Loucy (cell line): ENCODE results near the gene SNX20.

Experiments used
- H2AFZ ChIP-seq: fragments of 200-600 bp; sonication (generic); 2 replicates; pipeline ENCODE4 v1.6.0; 2016; ENCODE audit warnings: antibody characterized with exemption, mild to moderate bottlenecking, low read length, moderate library complexity
- H3F3A ChIP-seq: fragments of 200-600 bp; 2 replicates; pipeline ENCODE4 v1.6.0; 2016; ENCODE audit warnings: antibody characterized with exemption, low read depth, mild to moderate bottlenecking
- H3K27me3 ChIP-seq: fragments of 200-600 bp; sonication (generic); 2 replicates; pipeline ENCODE4 v1.6.1; 2014; ENCODE audit warnings: low read length, mild to moderate bottlenecking; ENCODE audit not compliant: insufficient read depth, poor library complexity, severe bottlenecking
- H3K36me3 ChIP-seq: fragments of 200-600 bp; sonication (generic); 2 replicates; pipeline ENCODE4 v1.6.1; 2016; ENCODE audit warnings: low read length; ENCODE audit not compliant: insufficient read depth
- H3K4me1 ChIP-seq: fragments of 200-600 bp; sonication (generic); 2 replicates; pipeline ENCODE4 v1.5.1; 2014; ENCODE audit warnings: low read length, mild to moderate bottlenecking; ENCODE audit not compliant: insufficient read depth, poor library complexity, severe bottlenecking
- H3K4me2 ChIP-seq: fragments of 200-600 bp; sonication (generic); 2 replicates; pipeline ENCODE4 v1.6.0; 2014; ENCODE audit warnings: antibody characterized with exemption, low read length, low read depth, mild to moderate bottlenecking; ENCODE audit not compliant: poor library complexity, severe bottlenecking
- H3K4me3 ChIP-seq: fragments of 200-600 bp; sonication (generic); 2 replicates; pipeline ENCODE4 v1.5.1; 2014; ENCODE audit warnings: low read length, mild to moderate bottlenecking, mixed read lengths; ENCODE audit not compliant: poor library complexity, severe bottlenecking
- H3K79me2 ChIP-seq: fragments of 200-600 bp; sonication (generic); 2 replicates; pipeline ENCODE4 v1.6.1; 2014; ENCODE audit warnings: low read length; ENCODE audit not compliant: insufficient read depth
- H3K9ac ChIP-seq: fragments of 200-600 bp; sonication (generic); 2 replicates; pipeline ENCODE4 v1.6.0; 2014; ENCODE audit warnings: mild to moderate bottlenecking, low read depth, low read length, moderate library complexity; ENCODE audit not compliant: poor library complexity, severe bottlenecking
- H3K9me2 ChIP-seq: fragments of 200-600 bp; sonication (generic); replicated peaks from 2 replicates; pipeline ENCODE4 v1.6.1; 2016; ENCODE audit warnings: low read depth, low read length, mixed read lengths
- H3K9me3 ChIP-seq: fragments of 200-600 bp; sonication (generic); 2 replicates; pipeline ENCODE4 v1.6.1; 2014; ENCODE audit warnings: mild to moderate bottlenecking, antibody characterized with exemption, low read length, low read depth; ENCODE audit not compliant: insufficient read depth
- H4K20me1 ChIP-seq: fragments of 200-600 bp; sonication (generic); 2 replicates; pipeline ENCODE4 v1.6.0; 2014; ENCODE audit warnings: antibody characterized with exemption, low read length, mild to moderate bottlenecking; ENCODE audit not compliant: insufficient read depth, poor library complexity, severe bottlenecking
- EZH2phosphoT487 ChIP-seq: fragments of 200-600 bp; IDR thresholded peaks from 2 replicates; pipeline ENCODE4 v1.6.1; 2018; ENCODE audit warnings: antibody characterized with exemption, mild to moderate bottlenecking, moderate library complexity, borderline replicate concordance
- TF ChIP-seq, protein P1 (sequence below): fragments of 200-600 bp; sonication (generic); conservative IDR thresholded peaks from 2 replicates; pipeline ENCODE4 v1.5.1; 2014; ENCODE audit warnings: mild to moderate bottlenecking, antibody characterized with exemption, low read length

SNX20 gene

GRCh38 chr16:50722405-50722737 lies 41.3 kb upstream of the SNX20 start:
- H3K4me2 ChIP-seq: peak overlapping the region; percentile 33
- H3K9me2 ChIP-seq: no peaks in the 10 kb centered on the region
- H3K4me3 ChIP-seq: no peak overlapping the region
- no peaks in the 10 kb centered on the region for H3K36me3 ChIP-seq
- no peak for TF ChIP-seq EZH2phosphoT487
- TF ChIP-seq, protein P1, sequence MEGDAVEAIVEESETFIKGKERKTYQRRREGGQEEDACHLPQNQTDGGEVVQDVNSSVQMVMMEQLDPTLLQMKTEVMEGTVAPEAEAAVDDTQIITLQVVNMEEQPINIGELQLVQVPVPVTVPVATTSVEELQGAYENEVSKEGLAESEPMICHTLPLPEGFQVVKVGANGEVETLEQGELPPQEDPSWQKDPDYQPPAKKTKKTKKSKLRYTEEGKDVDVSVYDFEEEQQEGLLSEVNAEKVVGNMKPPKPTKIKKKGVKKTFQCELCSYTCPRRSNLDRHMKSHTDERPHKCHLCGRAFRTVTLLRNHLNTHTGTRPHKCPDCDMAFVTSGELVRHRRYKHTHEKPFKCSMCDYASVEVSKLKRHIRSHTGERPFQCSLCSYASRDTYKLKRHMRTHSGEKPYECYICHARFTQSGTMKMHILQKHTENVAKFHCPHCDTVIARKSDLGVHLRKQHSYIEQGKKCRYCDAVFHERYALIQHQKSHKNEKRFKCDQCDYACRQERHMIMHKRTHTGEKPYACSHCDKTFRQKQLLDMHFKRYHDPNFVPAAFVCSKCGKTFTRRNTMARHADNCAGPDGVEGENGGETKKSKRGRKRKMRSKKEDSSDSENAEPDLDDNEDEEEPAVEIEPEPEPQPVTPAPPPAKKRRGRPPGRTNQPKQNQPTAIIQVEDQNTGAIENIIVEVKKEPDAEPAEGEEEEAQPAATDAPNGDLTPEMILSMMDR: no peak
- H3K27me3 ChIP-seq: no peaks in the 10 kb centered on the region
- H3K4me1 ChIP-seq: peaks cover 31% of the 10 kb centered on the region
- peak overlapping the region; percentile 60 for H2AFZ ChIP-seq
- H3K9ac ChIP-seq: peak overlapping the region; percentile 28
- no peaks in the 10 kb centered on the region; the same call in 1 of the 2 replicates for H3F3A ChIP-seq
- H3K79me2 ChIP-seq: no peaks in the 10 kb centered on the region
- peaks cover 11% of the 10 kb centered on the region for H3K9me3 ChIP-seq
- no peaks in the 10 kb centered on the region for H4K20me1 ChIP-seq

GRCh38 chr16:50721549-50722404 lies 40.7 kb upstream of the SNX20 start:
- no peak overlapping the region for H3K4me3 ChIP-seq
- H3K36me3 ChIP-seq: no peaks in the 10 kb centered on the region
- no peaks in the 10 kb centered on the region for H3K79me2 ChIP-seq
- no peaks in the 10 kb centered on the region for H3K27me3 ChIP-seq
- peak overlapping the region; percentile 60 for H2AFZ ChIP-seq
- H4K20me1 ChIP-seq: no peaks in the 10 kb centered on the region
- TF ChIP-seq, protein P1: no peak
- TF ChIP-seq EZH2phosphoT487: no peak
- H3K9me3 ChIP-seq: peaks cover 11% of the 10 kb centered on the region
- no peaks in the 10 kb centered on the region for H3K9me2 ChIP-seq
- peak overlapping the region; percentile 28 for H3K9ac ChIP-seq
- peak overlapping the region; percentile 33 for H3K4me2 ChIP-seq
- peaks cover 31% of the 10 kb centered on the region for H3K4me1 ChIP-seq
- H3F3A ChIP-seq: no peaks in the 10 kb centered on the region; the same call in 1 of the 2 replicates

DNA sequence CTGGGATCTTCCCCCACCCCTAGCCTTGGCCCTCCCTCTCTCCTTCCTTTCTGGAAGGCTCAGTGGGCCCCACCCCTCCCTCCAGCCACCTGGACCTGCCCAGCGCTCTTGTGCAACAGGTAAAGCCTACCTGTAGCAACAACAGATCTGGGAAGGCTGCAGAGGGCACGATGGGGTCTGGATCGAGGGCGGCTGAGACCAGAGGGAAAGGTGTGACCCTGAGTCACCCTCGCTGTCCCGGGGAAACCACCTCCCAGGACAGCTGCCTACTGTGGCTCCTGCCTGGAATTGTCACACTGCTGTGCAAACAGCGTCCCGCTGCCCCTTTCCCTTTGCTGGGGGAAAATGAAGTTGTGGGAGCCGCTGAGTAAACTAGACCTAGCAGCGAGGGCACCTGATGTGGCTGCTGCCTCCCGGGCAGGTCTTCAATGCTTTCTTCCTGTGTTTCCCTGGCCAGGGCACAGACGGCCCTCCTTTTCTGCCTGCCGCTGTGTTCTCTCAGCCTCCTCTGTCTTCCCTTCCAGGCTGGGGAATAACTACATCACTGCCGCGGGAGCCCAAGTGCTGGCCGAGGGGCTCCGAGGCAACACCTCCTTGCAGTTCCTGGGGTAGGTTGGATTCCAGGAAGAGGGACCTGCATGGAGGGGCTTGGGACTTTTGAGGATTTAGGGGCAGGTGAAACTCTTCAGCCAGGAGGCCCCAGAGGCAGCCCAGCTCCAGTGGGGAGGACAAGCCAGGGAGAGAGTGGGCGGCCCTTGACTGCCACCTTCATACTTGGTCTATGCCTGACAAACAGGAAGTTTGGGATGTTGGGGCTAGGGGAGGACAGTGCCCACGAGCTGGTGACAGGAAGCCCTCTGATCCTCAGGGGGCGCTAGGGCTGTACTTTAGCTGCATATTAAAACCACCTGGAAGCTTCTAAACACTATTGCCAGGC lies 38.6 kb upstream of the SNX20 start:
- Histone ChIP-seq H3K9me3 (peaks cover 11% of the 10 kb centered on the region), H3K9ac (peak overlapping the region; percentile 57), H3K4me2 (peak overlapping the region; percentile 64), H3K9me2 (no peaks in the 10 kb centered on the region), H3K4me3 (peak overlapping the region; percentile 30), H3K4me1 (peaks cover 31% of the 10 kb centered on the region), H2AFZ (peak overlapping the region; percentile 76), H3K27me3 (no peaks in the 10 kb centered on the region), H3K79me2 (no peaks in the 10 kb centered on the region), H4K20me1 (no peaks in the 10 kb centered on the region), H3F3A (no peaks in the 10 kb centered on the region; the same call in 1 of the 2 replicates), H3K36me3 (no peaks in the 10 kb centered on the region)
- no peak for TF ChIP-seq EZH2phosphoT487
- TF ChIP-seq, protein P1: peak; percentile 56
